ENCODE data around the gene REN. TPM values are rescaled to one million over a fixed set of nuclear protein-coding genes. Genes with fewer than 3 reads are reported as not detected.

REN gene
- total RNA-seq, 1 experiment from 2014 or later, result not detected

DNA sequence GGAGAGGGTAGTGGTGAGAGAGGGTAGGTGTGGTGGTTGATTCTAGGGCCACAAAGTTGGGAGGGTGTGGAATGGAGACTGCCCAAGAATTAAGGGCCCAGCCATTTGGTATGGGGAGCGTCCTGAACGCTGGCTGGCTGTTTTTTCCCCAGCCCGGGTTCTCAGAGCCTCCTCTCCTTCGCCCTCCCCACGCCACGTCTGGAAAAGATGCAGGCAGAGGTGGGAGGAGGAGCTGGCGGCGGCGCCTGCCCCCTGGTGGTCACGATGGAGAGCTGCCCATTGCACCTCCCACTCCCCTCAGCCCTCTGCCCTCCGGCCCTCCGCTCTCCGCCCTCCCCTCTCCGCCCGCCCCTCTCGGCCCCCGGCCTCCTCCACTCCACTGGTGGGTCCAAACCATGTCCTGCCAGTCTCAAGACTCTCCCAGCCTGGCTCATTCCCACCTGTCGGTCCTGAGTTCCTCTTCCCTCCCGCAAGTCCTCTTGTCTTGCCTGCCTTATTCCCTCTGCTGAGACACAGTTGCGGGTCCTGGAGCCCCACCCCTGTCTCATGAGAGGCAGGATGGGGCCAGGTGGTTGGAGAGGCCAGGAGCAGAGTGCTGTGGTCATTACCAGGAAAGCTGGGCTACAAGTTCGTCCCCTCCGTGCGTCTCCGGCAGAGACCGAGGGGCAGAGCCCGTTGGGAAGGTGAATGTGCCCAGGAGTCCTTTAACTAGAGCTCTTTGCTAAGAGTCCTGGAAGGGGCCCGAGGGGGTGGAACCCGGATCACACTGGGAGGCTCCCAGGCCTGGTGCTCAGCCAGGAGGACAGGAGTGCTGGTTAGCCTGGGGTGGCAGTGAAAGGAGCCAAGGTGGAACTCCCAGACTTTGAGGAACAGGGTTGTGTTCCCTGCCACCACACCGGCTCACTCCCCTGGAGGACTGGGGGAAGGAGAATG, 36.9 kb downstream of the REN start:
- peak overlapping the region; percentile 71 for H3K27ac Mint-ChIP-seq (ENCODE audit: unreplicated experiment)
- H3K9me3 Mint-ChIP-seq (ENCODE audit: unreplicated experiment), result no peaks in the 10 kb centered on the region
- H3K4me1 Mint-ChIP-seq (ENCODE audit: low read depth, unreplicated experiment), result peaks cover 19% of the 10 kb centered on the region
- peak overlapping the region; percentile 70 for H3K4me3 Mint-ChIP-seq (ENCODE audit: unreplicated experiment)
- ChIA-PET POLR2A (interaction anchor here (0.6 to 1.3 kb wide), 4 partner anchors 16 to 268 kb away, joined by 3 to 5 read pairs (median 4); partner anchors contain the start of gene SOX13), CTCF (interaction anchor here (0.6 to 4.0 kb wide), 20 partner anchors 9 to 270 kb away, joined by 3 to 60 read pairs (median 5); partner anchors contain the start of genes SNRPE and SOX13)
- Histone ChIP-seq H3K36me3 (ENCODE audit: control insufficient read depth, insufficient read depth, low read length) (peaks cover 3% of the 10 kb centered on the region), H3K9me3 (no peaks in the 10 kb centered on the region), H3K4me3 (ENCODE audit: low read depth, low read length) (peak overlapping the region; percentile 11; the same call in 1 of the 2 replicates), H3K27me3 (replicated peaks; ENCODE audit: control insufficient read depth, insufficient read depth, low read length) (no peaks in the 10 kb centered on the region), H3K4me1 (peaks cover 5% of the 10 kb centered on the region; the same call in 1 of the 2 replicates)
- H3K36me3 Mint-ChIP-seq (ENCODE audit: insufficient read depth, unreplicated experiment), result peaks cover 36% of the 10 kb centered on the region
- intact Hi-C loops (cut with micrococcal nuclease; ENCODE audit: unreplicated experiment), result loop anchor here (1.0 to 10.0 kb wide), 3 partner anchors 54 to 268 kb away; partner anchors contain the start of gene SNRPE
- H3K27me3 Mint-ChIP-seq (ENCODE audit: insufficient read depth, unreplicated experiment), result no peaks in the 10 kb centered on the region
- TF ChIP-seq, protein P1, sequence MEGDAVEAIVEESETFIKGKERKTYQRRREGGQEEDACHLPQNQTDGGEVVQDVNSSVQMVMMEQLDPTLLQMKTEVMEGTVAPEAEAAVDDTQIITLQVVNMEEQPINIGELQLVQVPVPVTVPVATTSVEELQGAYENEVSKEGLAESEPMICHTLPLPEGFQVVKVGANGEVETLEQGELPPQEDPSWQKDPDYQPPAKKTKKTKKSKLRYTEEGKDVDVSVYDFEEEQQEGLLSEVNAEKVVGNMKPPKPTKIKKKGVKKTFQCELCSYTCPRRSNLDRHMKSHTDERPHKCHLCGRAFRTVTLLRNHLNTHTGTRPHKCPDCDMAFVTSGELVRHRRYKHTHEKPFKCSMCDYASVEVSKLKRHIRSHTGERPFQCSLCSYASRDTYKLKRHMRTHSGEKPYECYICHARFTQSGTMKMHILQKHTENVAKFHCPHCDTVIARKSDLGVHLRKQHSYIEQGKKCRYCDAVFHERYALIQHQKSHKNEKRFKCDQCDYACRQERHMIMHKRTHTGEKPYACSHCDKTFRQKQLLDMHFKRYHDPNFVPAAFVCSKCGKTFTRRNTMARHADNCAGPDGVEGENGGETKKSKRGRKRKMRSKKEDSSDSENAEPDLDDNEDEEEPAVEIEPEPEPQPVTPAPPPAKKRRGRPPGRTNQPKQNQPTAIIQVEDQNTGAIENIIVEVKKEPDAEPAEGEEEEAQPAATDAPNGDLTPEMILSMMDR (IDR thresholded peaks at IDR 0.05; ENCODE audit: insufficient read depth in 1 of 2, low read depth in 1 of 2, low read length in 1 of 2, severe bottlenecking in 1 of 2, unreplicated experiment in 1 of 2), result peak; percentile 92 to 96
- no TSS peak for BruUV-seq (replicated peaks)
- peak; percentile 76 to 77 for DNase-seq

DNA sequence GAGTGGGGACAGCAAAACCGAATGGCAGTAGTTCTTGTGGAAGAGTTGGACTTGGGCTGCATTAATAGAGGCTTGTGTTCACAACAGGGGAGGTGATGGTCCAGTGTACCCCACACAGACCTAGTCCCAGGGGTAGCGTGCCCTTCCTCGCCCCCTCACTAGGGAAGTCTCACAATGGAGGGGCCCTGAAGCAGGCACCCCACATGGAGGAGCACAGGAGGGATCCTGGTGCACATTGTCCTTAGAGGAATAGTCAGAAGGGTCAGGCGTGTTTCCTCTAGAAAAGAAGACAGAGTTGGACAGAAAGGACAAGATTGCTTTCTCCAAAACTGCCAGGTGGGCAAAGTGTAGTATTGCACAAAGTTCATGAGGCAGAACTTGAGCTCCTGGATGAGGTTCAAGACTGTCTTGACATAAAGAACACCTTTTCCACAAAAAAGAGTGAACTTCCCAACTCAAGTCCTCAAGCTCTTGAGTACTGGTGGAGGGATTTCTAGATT, 37.6 kb downstream of the REN start:
- DNase-seq, result no peak
- Mint-ChIP-seq H3K4me1 (ENCODE audit: low read depth, unreplicated experiment) (peaks cover 19% of the 10 kb centered on the region), H3K36me3 (ENCODE audit: insufficient read depth, unreplicated experiment) (peaks cover 36% of the 10 kb centered on the region), H3K9me3 (ENCODE audit: unreplicated experiment) (no peaks in the 10 kb centered on the region), H3K27me3 (ENCODE audit: insufficient read depth, unreplicated experiment) (no peaks in the 10 kb centered on the region), H3K4me3 (ENCODE audit: unreplicated experiment) (peak overlapping the region; percentile 70), H3K27ac (ENCODE audit: unreplicated experiment) (peak overlapping the region; percentile 71)
- Histone ChIP-seq H3K9me3 (no peaks in the 10 kb centered on the region), H3K36me3 (ENCODE audit: control insufficient read depth, insufficient read depth, low read length) (peaks cover 2% of the 10 kb centered on the region; the same call in 1 of the 2 replicates), H3K27me3 (replicated peaks; ENCODE audit: control insufficient read depth, insufficient read depth, low read length) (no peaks in the 10 kb centered on the region), H3K4me1 (peaks cover 5% of the 10 kb centered on the region; the same call in 1 of the 2 replicates), H3K4me3 (ENCODE audit: low read depth, low read length) (no peak overlapping the region)
- no TSS peak for BruUV-seq (replicated peaks)
- POLR2A ChIA-PET, result interaction anchor here (0.6 to 1.3 kb wide), 4 partner anchors 16 to 268 kb away, joined by 3 to 5 read pairs (median 4); partner anchors contain the start of gene SOX13
- TF ChIP-seq, protein P1 (IDR thresholded peaks at IDR 0.05; ENCODE audit: insufficient read depth in 1 of 2, low read depth in 1 of 2, low read length in 1 of 2, severe bottlenecking in 1 of 2, unreplicated experiment in 1 of 2), result no peak
- CTCF ChIA-PET, result interaction anchor here (0.8 to 4.0 kb wide), 16 partner anchors 11 to 269 kb away, joined by 3 to 60 read pairs (median 6); partner anchors contain the start of genes SNRPE and SOX13
- intact Hi-C loops (cut with micrococcal nuclease; ENCODE audit: unreplicated experiment), result loop anchor here (2.0 to 10.0 kb wide), 2 partner anchors 54 to 124 kb away; no protein-coding TSS in a partner anchor

Data from Caco-2 (cell line).